Vagina (tissue), 2 donors: ENCODE data around the gene SHLD3. TPM values are rescaled to one million over a fixed set of nuclear protein-coding genes. Genes with fewer than 3 reads are reported as not detected.
"Not testable (repeated sequence)": the region's sequence is repeated elsewhere in the genome, so short reads cannot be mapped to it uniquely, and the experiment has no call there.

Source experiments
- DNase-seq, 2 donors: peaks; one replicate each; pipeline ENCODE4 v3.0.0-alpha.2; 2017; ENCODE audit errors: extremely low spot score in 2 of 2
- H3K27ac ChIP-seq: fragments of 200-600 bp; sonication (generic); one replicate; pipeline ENCODE4 v1.5.1; 2019
- H3K27me3 ChIP-seq: fragments of 200-600 bp; sonication (generic); one replicate; pipeline ENCODE4 v1.5.1; 2019
- H3K36me3 ChIP-seq, 2 donors: fragments of 200-600 bp; sonication (generic); one replicate each; pipeline ENCODE4 v1.5.1; 2017 to 2019
- H3K4me1 ChIP-seq: fragments of 200-600 bp; sonication (generic); one replicate; pipeline ENCODE4 v1.5.1; 2019
- H3K4me3 ChIP-seq, 2 donors: fragments of 200-600 bp; sonication (generic); 1 replicate in 1 of 2; 2 replicates in 1 of 2; pipeline ENCODE4 v1.5.1; 2016 to 2019
- H3K9me3 ChIP-seq: fragments of 200-600 bp; sonication (generic); one replicate; pipeline ENCODE4 v1.5.1; 2019
- POLR2A ChIP-seq, 2 donors: fragments of 450-650 bp; IDR thresholded peaks; one replicate each; pipeline ENCODE4 v1.6.1; 2017; ENCODE audit warnings: antibody characterized with exemption in 2 of 2, mild to moderate bottlenecking in 2 of 2, moderate library complexity in 2 of 2
- POLR2AphosphoS5 ChIP-seq, 2 donors: sonication (generic); formaldehyde crosslinking; IDR thresholded peaks; one replicate each; pipeline ENCODE4 v1.9.0; 2017; ENCODE audit warnings: antibody characterized with exemption in 2 of 2, mild to moderate bottlenecking in 2 of 2, low read depth in 1 of 2; ENCODE audit not compliant: insufficient read depth in 1 of 2
- intact Hi-C: fragments of 100-400 bp; cut with DNase I; formaldehyde crosslinking; loops from one replicate; pipeline ENCODE4 v1.15.1; 2023
- total RNA-seq: library from RNA; depleted of rRNA; stranded (reverse); fragments of >200 nt; gene quantifications from one replicate; pipeline ENCODE4 v1.2.3, GENCODE V29; 2016
- TF ChIP-seq, protein P1 (sequence below), 3 experiments: fragments of 450-650 bp in 2 of 3; fragments of 200-600 bp in 1 of 3; sonication (generic) in 1 of 3; IDR thresholded peaks; one replicate each; pipeline ENCODE4 v1.5.1; 2017 to 2019; ENCODE audit warnings: antibody characterized with exemption in 3 of 3, mild to moderate bottlenecking in 2 of 3, moderate library complexity in 2 of 3

SHLD3 gene
- total RNA-seq, 1 donor from 2014 or later, result 2.0 TPM

DNA sequence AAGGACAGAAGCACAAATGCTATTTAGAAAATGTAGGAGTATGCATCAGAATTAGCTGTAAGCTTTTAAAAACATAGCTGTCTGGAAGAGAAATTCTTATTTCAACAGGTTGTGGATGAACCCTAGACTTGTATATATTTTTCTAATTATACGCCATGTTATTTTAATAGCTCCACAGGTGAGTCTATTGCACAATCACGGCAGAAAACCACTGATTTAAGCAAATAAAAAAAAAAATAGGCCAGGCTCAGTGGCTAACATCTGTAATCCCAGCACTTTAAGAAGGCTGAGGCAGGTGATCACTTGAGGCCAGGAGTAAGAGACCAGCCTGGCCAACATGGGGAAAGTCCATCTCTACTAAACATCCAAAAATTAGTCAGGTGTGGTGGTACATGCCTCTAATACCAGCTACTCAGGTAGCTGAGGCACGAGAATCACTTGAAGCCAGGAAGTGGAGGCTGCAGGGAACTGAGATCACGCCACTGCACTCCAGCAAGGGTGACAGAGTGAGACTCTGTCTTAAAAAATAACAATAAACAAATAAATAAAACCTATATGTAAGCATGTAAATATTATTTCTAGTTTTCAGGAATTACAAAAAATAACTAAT lies 12.4 kb upstream of the SHLD3 start:
- Histone ChIP-seq H3K36me3 (peaks cover 0 to 53% of the 10 kb centered on the region in 2 donors), H3K4me1 (no peaks in the 10 kb centered on the region), H3K27ac (no peak overlapping the region), H3K4me3 (no peak overlapping the region), H3K27me3 (no peaks in the 10 kb centered on the region), H3K9me3 (no peaks in the 10 kb centered on the region)
- DNase-seq, result no peak
- intact Hi-C loops, result no loop called here
- no peak for TF ChIP-seq POLR2A (IDR thresholded peaks at IDR 0.05)
- TF ChIP-seq, protein P1, sequence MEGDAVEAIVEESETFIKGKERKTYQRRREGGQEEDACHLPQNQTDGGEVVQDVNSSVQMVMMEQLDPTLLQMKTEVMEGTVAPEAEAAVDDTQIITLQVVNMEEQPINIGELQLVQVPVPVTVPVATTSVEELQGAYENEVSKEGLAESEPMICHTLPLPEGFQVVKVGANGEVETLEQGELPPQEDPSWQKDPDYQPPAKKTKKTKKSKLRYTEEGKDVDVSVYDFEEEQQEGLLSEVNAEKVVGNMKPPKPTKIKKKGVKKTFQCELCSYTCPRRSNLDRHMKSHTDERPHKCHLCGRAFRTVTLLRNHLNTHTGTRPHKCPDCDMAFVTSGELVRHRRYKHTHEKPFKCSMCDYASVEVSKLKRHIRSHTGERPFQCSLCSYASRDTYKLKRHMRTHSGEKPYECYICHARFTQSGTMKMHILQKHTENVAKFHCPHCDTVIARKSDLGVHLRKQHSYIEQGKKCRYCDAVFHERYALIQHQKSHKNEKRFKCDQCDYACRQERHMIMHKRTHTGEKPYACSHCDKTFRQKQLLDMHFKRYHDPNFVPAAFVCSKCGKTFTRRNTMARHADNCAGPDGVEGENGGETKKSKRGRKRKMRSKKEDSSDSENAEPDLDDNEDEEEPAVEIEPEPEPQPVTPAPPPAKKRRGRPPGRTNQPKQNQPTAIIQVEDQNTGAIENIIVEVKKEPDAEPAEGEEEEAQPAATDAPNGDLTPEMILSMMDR (IDR thresholded peaks at IDR 0.05), result no peak
- TF ChIP-seq POLR2AphosphoS5 (IDR thresholded peaks at IDR 0.05; ENCODE audit: insufficient read depth in 1 of 2, low read depth in 1 of 2), result no peak

DNA sequence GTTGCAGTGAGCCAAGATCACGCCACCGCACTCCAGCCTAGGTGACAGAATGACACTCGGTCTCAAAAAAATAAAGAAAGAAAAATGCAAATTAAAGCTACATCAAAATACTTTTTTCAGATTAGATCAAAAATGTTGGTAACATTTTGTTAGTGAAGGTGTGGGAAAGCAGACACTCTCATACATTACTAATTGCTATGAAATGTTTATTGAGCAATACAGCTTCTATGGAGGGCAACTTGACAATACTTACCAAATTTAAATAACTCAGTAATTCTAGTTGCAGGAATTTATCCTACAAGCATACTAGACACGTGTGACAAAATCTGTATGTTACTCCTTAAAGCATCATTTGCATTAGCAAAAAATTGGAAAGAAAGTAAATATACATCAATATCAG lies 4.8 kb upstream of the SHLD3 start:
- no peak for DNase-seq
- H3K27ac ChIP-seq, result no peak overlapping the region
- no peaks in the 10 kb centered on the region for H3K9me3 ChIP-seq
- H3K36me3 ChIP-seq, result no peaks in the 10 kb centered on the region
- no peaks in the 10 kb centered on the region for H3K27me3 ChIP-seq
- H3K4me3 ChIP-seq, result no peak overlapping the region
- H3K4me1 ChIP-seq, result peaks cover 23% of the 10 kb centered on the region
- TF ChIP-seq POLR2A (IDR thresholded peaks at IDR 0.05), result no peak
- intact Hi-C loops, result no loop called here

DNA sequence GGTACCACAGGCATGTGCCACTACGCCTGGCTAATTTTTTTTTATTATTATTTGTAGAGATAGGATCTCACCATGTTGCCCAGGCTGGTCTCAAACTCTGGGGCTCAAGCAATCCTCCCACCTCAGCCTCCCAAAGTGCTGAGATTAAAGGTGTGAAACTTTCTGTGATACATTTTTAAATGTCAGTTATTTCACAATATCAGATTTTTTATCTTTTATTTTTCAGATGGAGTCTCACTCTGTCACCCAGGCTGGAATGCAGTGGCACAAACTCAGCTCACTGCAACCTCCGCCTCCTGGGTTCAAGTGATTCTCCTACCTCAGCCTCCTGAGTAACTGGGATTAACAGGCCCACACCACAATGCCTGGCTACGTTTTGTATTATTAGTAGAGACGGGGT lies 2.9 kb upstream of the SHLD3 start:
- intact Hi-C loops, H3K27me3 ChIP-seq, DNase-seq, H3K36me3 ChIP-seq, H3K27ac ChIP-seq, H3K4me3 ChIP-seq, H3K9me3 ChIP-seq: not testable (repeated sequence)
- H3K4me1 ChIP-seq, result peaks cover 39% of the 10 kb centered on the region

DNA sequence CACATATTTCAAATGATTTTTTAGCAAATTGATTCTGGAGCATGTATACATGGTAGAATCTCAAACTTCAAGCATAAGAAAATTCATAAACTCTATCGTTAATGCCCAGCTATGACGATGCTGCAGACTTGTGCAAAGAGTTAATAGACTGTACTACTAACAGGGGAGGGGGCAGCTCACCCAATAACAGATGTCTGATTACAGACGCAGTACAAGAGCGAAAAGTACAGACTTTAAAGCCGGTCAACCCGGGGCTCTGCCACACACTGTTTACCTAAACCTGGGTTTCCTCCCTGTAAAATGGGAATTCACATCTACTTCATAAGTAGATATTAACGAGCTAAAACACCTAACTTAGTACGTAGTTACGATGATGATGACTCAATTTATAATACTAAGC lies 1.3 kb upstream of the SHLD3 start:
- Histone ChIP-seq H3K36me3 (no peaks in the 10 kb centered on the region), H3K27ac (peak overlapping the region; percentile 70)
- intact Hi-C loops, result no loop called here

DNA sequence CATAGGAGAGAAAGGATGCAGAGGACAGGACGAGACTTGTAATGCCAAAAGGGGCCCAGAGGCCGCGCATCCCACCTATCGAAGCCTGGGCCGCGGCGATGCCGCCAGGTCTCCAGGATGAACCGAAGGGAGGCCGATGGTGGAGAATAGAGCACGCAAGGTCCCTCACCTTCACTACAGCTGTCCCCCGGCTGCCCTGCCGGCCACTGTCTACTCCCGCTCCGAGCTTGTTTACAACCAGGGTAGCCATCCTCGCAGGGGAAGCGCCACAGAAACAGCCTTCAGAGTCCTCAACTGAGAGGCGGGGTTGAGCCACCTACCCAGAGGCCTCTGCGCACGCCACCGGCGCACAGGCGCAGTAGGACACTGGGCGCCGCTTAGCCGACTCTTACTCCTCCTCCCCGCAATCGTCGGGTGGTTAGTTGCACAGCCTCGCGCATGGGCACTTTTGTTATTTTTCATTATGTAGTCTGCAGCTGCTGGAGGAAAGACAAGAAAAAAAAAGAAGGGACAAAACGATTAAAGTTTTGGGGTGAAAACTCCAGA lies 729 bp upstream of the SHLD3 start, which contains the start of gene TRIM23:
Gene TRIM23, minus strand, starts transcription at position 309 of the 546 bp plus-strand sequence. Its CDS starts 59 bp downstream, at position 250.
- no peaks in the 10 kb centered on the region for H3K27me3 ChIP-seq
- TF ChIP-seq, protein P1 (IDR thresholded peaks at IDR 0.05), result no peak
- TF ChIP-seq POLR2A (IDR thresholded peaks at IDR 0.05), result no peak
- TF ChIP-seq POLR2AphosphoS5 (IDR thresholded peaks at IDR 0.05; ENCODE audit: insufficient read depth in 1 of 2, low read depth in 1 of 2), result peak; percentile 79 to 85
- DNase-seq, result peak in 1 of 2 donors; percentile 95
- peak within 1 kb of the TSS; percentile 64 to 70 for H3K4me3 ChIP-seq
- peak within 1 kb of the TSS; percentile 70 for H3K27ac ChIP-seq
- intact Hi-C loops, result no loop called here
- no peaks in the 10 kb centered on the region for H3K9me3 ChIP-seq
- peaks cover 36% of the 10 kb centered on the region for H3K4me1 ChIP-seq
- H3K36me3 ChIP-seq, result peaks cover 0 to under 1% of the 10 kb centered on the region in 2 donors

More for the DNA sequence above, 1.3 kb upstream of the SHLD3 start:
- Histone ChIP-seq H3K27me3 (no peaks in the 10 kb centered on the region), H3K4me1 (peaks cover 39% of the 10 kb centered on the region), H3K4me3 (peak overlapping the region; percentile 64 to 70), H3K9me3 (no peaks in the 10 kb centered on the region)
- DNase-seq, result no peak
- TF ChIP-seq POLR2A (IDR thresholded peaks at IDR 0.05) (no peak), POLR2AphosphoS5 (IDR thresholded peaks at IDR 0.05; ENCODE audit: insufficient read depth in 1 of 2, low read depth in 1 of 2) (no peak)
- TF ChIP-seq, protein P1 (IDR thresholded peaks at IDR 0.05), result no peak

DNA sequence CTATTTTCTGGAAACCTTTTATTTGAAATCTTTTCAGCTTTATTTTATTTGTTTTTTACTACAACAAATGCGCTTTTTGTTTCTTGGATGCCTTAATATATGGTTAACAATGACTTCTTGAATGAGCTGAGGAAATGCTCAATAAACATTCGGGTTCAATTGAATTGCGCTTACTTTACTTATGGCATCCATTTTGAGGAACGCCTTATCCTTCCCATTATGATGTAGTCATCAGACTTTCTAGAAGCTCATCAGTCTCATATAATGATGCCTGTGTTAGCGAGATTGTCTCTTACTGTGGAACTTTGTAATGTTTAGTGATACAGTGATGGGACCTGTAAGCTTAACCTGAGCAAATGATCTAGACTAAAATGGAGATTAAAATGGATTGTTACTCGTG lies 916 bp downstream of the SHLD3 start:
- intact Hi-C loops, result no loop called here
- TF ChIP-seq POLR2A (IDR thresholded peaks at IDR 0.05) (no peak), POLR2AphosphoS5 (IDR thresholded peaks at IDR 0.05; ENCODE audit: insufficient read depth in 1 of 2, low read depth in 1 of 2) (no peak)
- TF ChIP-seq, protein P1 (IDR thresholded peaks at IDR 0.05), result no peak
- no peak for DNase-seq
- H3K36me3 ChIP-seq, result peaks cover 0 to 7% of the 10 kb centered on the region in 2 donors
- H3K9me3 ChIP-seq, result no peaks in the 10 kb centered on the region
- peaks cover 35% of the 10 kb centered on the region for H3K4me1 ChIP-seq
- peak overlapping the region; percentile 64 to 70 for H3K4me3 ChIP-seq
- H3K27me3 ChIP-seq, result no peaks in the 10 kb centered on the region
- peak overlapping the region; percentile 70 for H3K27ac ChIP-seq
